ENCODE data around the gene RGS6.

RGS6 gene

DNA sequence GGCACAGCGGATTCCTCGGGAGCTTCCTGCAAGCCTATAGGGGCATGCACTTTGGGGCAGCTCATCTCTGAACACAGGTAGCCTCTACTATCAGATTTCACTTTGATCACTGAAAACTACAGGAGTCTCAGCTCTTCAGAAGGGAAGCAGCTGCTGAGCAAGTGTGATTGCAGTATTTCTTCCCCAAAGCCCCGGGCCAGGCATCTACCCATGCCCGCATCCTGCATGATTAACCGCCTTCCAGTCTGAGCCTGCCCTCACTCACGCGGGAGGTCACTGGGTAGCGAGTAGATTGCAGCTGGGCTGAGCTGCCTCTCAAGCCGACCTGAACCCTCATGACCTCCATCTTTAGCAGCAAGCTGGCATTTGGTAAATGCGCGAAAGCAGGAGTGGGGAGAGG lies 627.0 kb downstream of the RGS6 start:
- no peaks in the 10 kb centered on the region for H3K27me3 Mint-ChIP-seq
- no peaks in the 10 kb centered on the region for H3K36me3 Mint-ChIP-seq
- no peaks in the 10 kb centered on the region for H3K9me3 Mint-ChIP-seq
- no peak overlapping the region for H3K4me3 Mint-ChIP-seq
- no peak overlapping the region for H3K27ac Mint-ChIP-seq
- ATAC-seq, result no peak
- H3K4me1 Mint-ChIP-seq, result peaks cover 36% of the 10 kb centered on the region

DNA sequence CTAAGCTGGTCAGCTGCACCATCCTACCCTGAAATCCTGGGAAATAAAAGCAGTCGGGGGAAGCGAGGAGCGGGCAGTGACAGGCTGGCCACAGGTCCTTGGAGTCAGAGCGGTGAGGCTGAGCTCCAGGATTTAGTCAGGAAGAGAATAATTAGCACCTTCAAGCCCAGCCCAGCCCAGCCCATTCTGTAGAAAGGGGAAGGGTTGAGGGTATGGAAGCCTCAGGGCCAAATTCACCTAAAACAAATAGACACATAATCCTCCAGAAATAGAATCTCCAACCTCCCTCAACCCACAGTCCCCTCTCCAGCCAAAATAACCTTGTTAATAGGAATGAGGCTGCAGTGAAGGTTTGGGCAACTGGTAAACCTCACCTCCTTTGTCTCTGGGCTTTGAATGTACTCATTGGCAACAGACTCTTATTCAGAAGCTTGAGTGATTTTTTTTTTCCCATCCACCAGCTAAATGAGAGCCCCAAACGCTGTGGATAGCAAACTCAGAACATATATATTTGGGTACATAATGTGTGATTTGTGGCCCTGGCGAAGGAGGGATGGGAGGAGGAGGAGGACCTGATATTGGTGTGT lies 627.5 kb downstream of the RGS6 start:
- no peak for ATAC-seq
- no peaks in the 10 kb centered on the region for H3K27me3 Mint-ChIP-seq
- peaks cover 41% of the 10 kb centered on the region for H3K4me1 Mint-ChIP-seq
- H3K27ac Mint-ChIP-seq, result no peak overlapping the region
- no peak overlapping the region for H3K4me3 Mint-ChIP-seq
- H3K9me3 Mint-ChIP-seq, result no peaks in the 10 kb centered on the region
- H3K36me3 Mint-ChIP-seq, result no peaks in the 10 kb centered on the region

DNA sequence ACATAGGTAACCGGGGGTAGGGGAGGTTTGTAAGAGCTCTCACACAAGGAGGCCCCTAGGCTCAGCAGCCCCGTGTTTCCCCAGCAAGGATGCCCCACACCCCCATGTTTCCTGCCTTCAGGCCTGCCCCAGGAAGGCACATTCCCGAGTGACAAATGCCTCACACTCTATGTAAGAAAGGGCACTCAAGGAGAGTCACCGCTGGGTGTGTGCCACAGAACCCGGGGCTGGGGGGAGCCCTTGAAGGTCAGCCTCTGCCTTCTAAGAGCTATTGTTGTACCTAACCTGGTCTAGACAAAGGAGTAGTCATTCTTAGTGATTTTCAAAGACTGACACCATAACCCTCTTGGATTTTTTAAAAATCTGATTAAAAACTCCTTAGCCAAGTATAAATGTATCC lies 628.1 kb downstream of the RGS6 start:
- Mint-ChIP-seq H3K36me3 (no peaks in the 10 kb centered on the region), H3K27me3 (no peaks in the 10 kb centered on the region), H3K4me3 (no peak overlapping the region), H3K27ac (no peak overlapping the region), H3K4me1 (peaks cover 45% of the 10 kb centered on the region), H3K9me3 (no peaks in the 10 kb centered on the region)
- no peak for ATAC-seq

DNA sequence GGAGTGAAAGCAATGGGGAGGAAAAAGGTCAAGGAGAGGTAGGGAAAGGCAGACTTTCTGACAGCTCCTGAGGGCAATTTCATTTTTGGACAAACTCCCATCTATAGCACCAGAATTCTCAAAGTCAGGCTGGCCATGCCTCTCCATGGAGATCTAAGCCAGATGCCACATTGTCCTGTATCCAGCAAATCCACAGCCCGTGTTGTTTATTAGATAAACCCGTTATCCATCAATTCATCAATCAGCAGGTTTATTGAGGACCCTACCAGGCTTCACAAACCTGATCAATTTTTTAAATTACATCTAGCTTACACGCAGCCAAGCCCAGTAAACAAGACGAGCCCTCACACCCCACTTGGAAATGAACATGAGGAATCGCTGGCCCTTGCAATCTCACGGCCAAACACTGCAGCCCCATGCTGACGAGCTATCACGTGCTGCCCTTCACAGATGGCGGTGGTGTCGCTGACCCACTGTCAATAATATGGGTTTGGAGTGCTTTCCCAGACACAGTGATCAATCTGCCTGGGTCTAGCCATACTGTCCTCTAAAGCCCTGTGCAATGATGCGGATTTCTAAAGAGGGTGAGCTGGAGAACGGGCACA lies 628.8 kb downstream of the RGS6 start:
- Mint-ChIP-seq H3K4me3 (no peak overlapping the region), H3K27ac (no peak overlapping the region), H3K9me3 (no peaks in the 10 kb centered on the region), H3K4me1 (peaks cover 45% of the 10 kb centered on the region), H3K36me3 (no peaks in the 10 kb centered on the region), H3K27me3 (no peaks in the 10 kb centered on the region)
- no peak for ATAC-seq

DNA sequence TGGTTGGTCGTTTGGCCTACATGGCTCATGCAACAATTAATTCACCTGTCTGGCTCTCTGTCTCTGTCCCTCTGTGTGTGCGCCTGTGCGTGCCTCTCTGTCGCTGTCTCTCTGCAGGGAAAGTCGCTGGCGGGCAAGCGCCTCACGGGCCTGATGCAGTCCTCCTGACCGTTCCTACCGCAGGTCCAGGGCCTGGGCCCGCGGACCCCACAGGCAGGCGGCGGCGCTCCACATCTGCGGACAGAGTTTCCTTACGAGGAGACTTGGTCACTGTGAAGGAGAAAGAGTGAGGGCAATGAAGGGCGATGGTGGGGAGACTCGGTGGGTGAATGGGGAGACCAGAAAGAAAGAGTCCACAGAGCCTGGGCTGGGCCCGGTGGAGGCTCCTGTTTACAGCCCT lies 630.1 kb downstream of the RGS6 start:
- H3K27me3 Mint-ChIP-seq, result no peaks in the 10 kb centered on the region
- no peak overlapping the region for H3K27ac Mint-ChIP-seq
- H3K4me3 Mint-ChIP-seq, result no peak overlapping the region
- no peak for ATAC-seq
- no peaks in the 10 kb centered on the region for H3K9me3 Mint-ChIP-seq
- H3K36me3 Mint-ChIP-seq, result no peaks in the 10 kb centered on the region
- peaks cover 45% of the 10 kb centered on the region for H3K4me1 Mint-ChIP-seq

DNA sequence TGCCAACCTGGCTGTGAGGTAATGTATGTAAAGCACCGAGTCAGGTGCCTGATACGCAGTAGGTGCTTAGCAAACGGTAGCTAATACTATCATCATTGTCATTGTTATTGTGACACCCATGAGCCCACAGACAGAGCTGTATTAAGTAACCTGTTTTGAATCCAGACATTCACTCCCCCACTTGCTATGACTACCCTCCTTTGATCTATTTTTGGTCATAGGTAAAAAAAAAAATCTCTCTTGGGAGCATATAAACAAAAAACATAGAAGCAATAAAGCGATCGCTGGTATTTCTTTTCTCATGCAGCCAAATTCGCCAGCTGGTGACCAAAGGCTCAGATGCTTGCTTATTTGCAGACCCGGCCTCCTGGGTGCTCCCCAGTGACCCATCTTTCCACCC lies 631.4 kb downstream of the RGS6 start:
- H3K4me1 Mint-ChIP-seq, result peaks cover 39% of the 10 kb centered on the region
- H3K36me3 Mint-ChIP-seq, result no peaks in the 10 kb centered on the region
- no peaks in the 10 kb centered on the region for H3K27me3 Mint-ChIP-seq
- no peaks in the 10 kb centered on the region for H3K9me3 Mint-ChIP-seq
- H3K27ac Mint-ChIP-seq, result peak overlapping the region; percentile 35
- H3K4me3 Mint-ChIP-seq, result no peak overlapping the region
- peak; percentile 58 for ATAC-seq

DNA sequence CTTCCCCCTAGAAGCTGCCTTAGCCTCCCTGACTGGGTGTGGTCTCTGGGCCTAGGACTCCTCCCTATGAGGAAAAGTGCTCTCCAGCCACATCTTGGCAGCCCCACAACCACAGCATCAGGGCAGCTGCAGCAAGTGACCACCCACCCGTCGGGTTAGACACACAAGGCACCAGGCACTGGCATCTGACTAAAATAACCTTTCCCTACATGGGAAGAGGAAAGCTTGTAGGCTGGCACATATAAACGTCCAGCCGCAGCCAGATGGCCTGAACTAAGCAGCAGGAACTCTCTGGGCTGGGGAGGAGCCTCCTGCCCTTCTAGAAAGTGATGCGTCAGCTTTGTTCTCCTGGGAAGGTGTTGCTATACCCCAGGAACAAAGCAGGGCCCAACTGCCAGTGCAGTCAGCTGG lies 632.9 kb downstream of the RGS6 start:
- H3K4me1 Mint-ChIP-seq, result peaks cover 27% of the 10 kb centered on the region
- no peak overlapping the region for H3K27ac Mint-ChIP-seq
- H3K9me3 Mint-ChIP-seq, result no peaks in the 10 kb centered on the region
- H3K36me3 Mint-ChIP-seq, result no peaks in the 10 kb centered on the region
- no peak for ATAC-seq
- no peak overlapping the region for H3K4me3 Mint-ChIP-seq
- no peaks in the 10 kb centered on the region for H3K27me3 Mint-ChIP-seq

DNA sequence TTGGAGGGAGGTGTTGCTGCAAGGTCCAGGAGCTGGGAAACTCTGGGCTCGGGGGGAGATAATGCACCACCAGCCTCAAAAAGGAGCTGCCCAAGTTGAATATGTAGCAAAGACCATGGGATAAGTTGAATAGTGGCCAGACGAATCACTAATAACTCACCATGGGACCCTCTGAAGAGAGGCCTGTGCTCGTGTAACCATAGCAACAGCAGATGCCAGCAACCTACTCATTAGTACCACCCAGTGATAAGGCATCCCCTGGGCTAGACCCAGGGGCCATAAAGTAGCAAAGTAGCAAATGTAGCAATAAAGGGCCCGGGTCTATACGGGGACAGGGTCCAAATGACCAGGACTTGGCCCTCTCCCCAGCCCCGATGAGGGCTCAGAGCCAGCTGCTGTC lies 633.7 kb downstream of the RGS6 start:
- no peak for ATAC-seq
- no peaks in the 10 kb centered on the region for H3K9me3 Mint-ChIP-seq
- H3K4me1 Mint-ChIP-seq, result peaks cover 27% of the 10 kb centered on the region
- no peak overlapping the region for H3K27ac Mint-ChIP-seq
- no peaks in the 10 kb centered on the region for H3K36me3 Mint-ChIP-seq
- no peaks in the 10 kb centered on the region for H3K27me3 Mint-ChIP-seq
- H3K4me3 Mint-ChIP-seq, result no peak overlapping the region

DNA sequence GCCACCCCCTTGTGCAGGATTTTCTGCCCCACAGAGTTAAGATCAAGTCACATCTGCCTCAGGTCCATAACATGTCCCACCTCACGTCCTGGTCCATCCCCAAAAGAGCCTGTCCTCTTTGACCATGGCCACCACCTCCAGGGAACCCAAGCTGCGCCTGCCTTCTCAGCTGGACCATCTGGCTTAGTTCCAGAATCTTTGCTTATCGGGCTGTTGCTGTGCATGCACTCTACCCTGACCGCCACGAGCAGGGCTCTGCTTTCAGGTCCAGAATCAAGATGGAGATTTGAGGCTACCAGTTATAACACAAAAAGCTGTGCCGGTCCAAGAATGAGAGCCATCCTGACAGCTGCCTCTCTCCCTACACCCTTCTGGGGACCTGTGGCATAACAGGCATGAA lies 635.0 kb downstream of the RGS6 start:
- peaks cover 27% of the 10 kb centered on the region for H3K4me1 Mint-ChIP-seq
- no peak overlapping the region for H3K4me3 Mint-ChIP-seq
- no peak for ATAC-seq
- H3K27ac Mint-ChIP-seq, result peak overlapping the region; percentile 28
- H3K27me3 Mint-ChIP-seq, result no peaks in the 10 kb centered on the region
- peaks cover 3% of the 10 kb centered on the region for H3K9me3 Mint-ChIP-seq
- H3K36me3 Mint-ChIP-seq, result no peaks in the 10 kb centered on the region

DNA sequence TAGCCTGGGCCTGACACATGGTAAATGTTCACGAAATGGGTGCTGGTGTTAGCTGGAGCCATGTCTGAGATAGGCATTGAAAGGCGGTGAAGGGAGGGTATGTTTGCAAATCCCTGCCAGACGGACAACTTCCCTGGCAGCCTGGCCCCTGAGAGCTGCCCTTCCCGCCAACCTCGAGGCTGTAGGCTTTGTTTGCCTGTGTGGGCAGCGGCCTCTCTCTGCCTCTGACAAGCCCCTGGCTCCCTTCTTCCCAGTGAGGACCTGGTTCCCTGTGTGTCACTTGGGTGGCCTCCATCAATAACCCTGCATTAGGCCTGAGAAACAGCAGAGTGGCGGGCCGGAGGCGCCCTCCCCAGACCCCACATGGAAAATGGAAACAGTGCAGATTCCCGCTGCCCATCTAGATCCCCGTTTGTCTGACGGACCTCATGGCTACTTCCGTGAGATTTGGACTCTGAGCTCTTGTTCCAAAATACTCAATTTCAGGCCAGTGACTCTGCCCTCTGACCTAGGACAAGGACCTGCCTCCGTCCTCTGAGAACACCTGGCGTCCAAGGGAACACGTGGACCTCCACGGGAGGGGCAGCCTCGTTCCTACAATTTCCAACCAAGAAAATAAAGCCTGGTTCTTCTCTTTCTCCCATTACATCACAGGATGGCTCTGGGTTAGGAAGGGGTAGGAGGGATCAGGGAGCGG lies 636.2 kb downstream of the RGS6 start:
- Mint-ChIP-seq H3K27me3 (no peaks in the 10 kb centered on the region), H3K4me3 (no peak overlapping the region), H3K27ac (peak overlapping the region; percentile 28), H3K4me1 (peaks cover 17% of the 10 kb centered on the region), H3K9me3 (peaks cover 3% of the 10 kb centered on the region), H3K36me3 (no peaks in the 10 kb centered on the region)
- ATAC-seq, result no peak

DNA sequence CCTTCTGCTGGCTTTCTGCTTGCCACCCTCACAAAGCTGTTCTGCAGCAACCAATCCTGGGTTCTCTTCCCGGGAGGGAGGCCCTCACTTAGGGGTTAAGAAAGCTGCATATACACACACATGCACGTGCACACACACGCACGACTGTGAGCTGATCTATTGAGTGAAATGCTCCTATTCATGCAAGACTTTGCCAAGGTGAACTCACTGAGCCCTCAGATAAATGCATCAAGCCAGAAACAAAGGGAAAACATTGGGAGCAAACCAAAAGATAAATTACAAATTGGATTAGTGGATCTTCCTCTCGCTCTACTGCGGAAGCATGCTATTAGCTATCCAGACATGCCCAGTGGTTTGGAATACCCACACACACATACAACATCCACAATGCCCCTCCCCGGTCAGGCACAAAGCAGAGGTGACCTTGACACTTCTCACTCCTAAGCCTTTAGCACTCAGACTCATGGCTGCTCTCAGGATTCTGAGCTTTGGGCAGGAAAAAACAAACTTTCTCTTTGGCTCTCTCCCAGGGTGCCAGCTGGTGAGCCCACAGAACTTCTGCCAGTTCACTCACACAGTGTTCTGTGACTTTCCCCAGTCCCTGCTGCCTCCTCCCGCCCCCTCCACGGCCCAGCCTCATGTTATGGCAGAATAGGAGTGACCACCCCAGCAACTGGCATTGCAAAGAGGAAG lies 641.6 kb downstream of the RGS6 start:
- Mint-ChIP-seq H3K27me3 (no peaks in the 10 kb centered on the region), H3K4me1 (peaks cover 13% of the 10 kb centered on the region), H3K4me3 (no peak overlapping the region), H3K27ac (no peak overlapping the region), H3K36me3 (peaks cover 4% of the 10 kb centered on the region), H3K9me3 (peaks cover 5% of the 10 kb centered on the region)
- ATAC-seq, result no peak

DNA sequence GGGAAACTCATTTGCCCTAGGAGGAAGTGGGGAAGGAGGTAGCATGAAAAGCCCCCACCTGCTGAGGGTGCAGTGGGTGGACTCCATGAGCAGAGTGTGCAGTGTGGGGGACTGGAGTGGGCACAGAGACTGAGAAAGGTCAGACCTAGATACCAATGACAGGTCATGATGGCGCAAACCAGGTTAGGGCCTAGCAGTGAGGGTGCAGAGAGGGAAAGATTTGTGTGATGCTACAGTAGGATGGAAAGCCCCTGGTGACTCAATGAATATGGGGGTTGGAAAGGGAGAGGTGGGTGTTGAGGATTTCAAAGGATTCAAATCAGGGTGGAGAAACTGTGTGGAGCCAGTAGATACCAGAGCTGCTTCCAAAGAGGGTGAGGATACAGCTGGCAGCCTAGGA lies 642.5 kb downstream of the RGS6 start:
- Mint-ChIP-seq H3K27ac (peak overlapping the region; percentile 4), H3K9me3 (peaks cover 5% of the 10 kb centered on the region), H3K4me1 (peaks cover 13% of the 10 kb centered on the region), H3K4me3 (no peak overlapping the region), H3K27me3 (no peaks in the 10 kb centered on the region), H3K36me3 (peaks cover 4% of the 10 kb centered on the region)
- no peak for ATAC-seq

DNA sequence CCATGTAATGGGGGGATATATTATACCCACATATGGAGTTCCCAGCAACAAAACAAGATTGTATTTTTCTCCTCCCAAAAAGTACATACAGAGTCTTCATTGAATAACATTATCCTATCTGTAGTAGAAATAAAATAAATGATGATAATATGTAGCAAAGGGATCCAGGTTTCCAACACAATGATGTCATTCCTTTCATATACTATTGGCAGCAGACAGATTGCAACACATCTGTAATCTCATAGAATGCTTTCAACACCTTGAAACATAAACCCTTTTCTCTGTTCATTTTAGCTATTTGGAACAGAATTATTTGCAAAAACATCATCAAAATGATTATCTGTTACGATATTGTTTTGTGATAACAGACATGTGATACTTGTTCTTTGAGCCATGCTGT lies 644.0 kb downstream of the RGS6 start:
- ATAC-seq, result no peak
- H3K27ac Mint-ChIP-seq, result no peak overlapping the region
- peaks cover 4% of the 10 kb centered on the region for H3K9me3 Mint-ChIP-seq
- no peak overlapping the region for H3K4me3 Mint-ChIP-seq
- no peaks in the 10 kb centered on the region for H3K27me3 Mint-ChIP-seq
- H3K36me3 Mint-ChIP-seq, result peaks cover 4% of the 10 kb centered on the region
- peaks cover 13% of the 10 kb centered on the region for H3K4me1 Mint-ChIP-seq

DNA sequence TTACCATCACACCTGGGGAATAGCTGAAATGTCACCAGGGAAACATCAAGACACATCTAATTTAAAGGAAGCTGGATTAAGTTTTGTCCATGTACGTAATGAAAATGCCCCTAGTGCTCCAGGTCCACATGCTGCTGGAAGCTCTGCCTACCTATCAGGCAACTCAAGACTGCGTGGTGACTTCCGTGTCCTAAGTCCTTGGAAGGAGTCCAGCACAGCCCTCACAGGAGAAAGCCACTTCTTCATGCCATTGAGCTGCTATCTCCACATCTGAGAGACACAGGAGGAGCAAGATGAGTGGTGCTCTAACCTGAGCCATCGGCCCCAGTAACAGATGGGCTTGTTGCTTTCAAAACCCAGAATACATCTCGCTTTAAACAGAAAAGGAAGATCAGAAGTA lies 645.3 kb downstream of the RGS6 start:
- peaks cover 2% of the 10 kb centered on the region for H3K9me3 Mint-ChIP-seq
- no peak overlapping the region for H3K27ac Mint-ChIP-seq
- ATAC-seq, result no peak
- H3K4me1 Mint-ChIP-seq, result peaks cover 13% of the 10 kb centered on the region
- H3K36me3 Mint-ChIP-seq, result peaks cover 4% of the 10 kb centered on the region
- H3K27me3 Mint-ChIP-seq, result no peaks in the 10 kb centered on the region
- H3K4me3 Mint-ChIP-seq, result no peak overlapping the region

DNA sequence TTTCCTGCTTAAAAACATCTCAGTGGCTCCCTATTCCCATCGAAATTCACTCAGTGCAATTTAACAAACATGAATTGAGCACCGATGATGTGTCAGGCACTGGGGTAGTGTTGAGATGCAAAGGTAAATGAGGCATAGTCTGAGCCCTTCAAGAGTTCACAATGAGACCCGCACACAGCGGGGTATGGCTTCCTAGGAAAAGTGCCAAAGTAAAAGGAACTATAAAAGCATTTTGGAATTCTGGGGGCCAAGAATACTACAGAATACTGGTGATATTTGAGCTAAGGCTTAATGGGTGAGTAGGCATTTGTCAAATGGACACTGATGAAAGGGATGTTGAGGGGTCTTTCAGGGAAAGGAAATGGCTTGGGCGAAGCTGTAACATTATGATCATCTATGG lies 646.3 kb downstream of the RGS6 start:
- peaks cover 4% of the 10 kb centered on the region for H3K36me3 Mint-ChIP-seq
- H3K27ac Mint-ChIP-seq, result no peak overlapping the region
- H3K27me3 Mint-ChIP-seq, result no peaks in the 10 kb centered on the region
- H3K9me3 Mint-ChIP-seq, result peaks cover 2% of the 10 kb centered on the region
- no peak for ATAC-seq
- no peak overlapping the region for H3K4me3 Mint-ChIP-seq
- H3K4me1 Mint-ChIP-seq, result peaks cover 13% of the 10 kb centered on the region

DNA sequence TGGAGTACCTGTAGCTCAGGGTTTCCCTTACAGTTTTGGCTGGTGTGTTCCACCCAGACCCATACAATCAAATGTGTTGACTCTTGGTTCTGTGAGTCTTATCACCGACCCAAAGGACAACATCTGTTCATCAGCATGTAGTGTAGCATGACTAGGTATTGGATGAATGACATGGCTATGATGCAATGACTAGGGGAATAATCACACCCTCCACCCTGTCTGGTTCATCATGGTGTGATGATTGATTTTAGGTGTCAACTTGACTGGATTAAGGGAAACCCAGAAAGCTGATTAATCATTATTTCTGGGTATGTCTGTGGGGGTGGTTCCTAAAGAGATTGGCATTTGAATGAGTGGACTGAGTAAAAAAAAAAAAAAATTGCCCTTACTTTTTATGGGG lies 650.4 kb downstream of the RGS6 start:
- Mint-ChIP-seq H3K36me3 (no peaks in the 10 kb centered on the region), H3K4me1 (peaks cover 7% of the 10 kb centered on the region), H3K9me3 (no peaks in the 10 kb centered on the region), H3K4me3 (no peak overlapping the region), H3K27ac (no peak overlapping the region), H3K27me3 (no peaks in the 10 kb centered on the region)
- ATAC-seq, result no peak

Data from stimulated activated memory B cell treated with anti-CD40 and anti-IgM and Interleukin-4, amounts not matched to agents 10 μg/mL and 1 μg/mL and 100 μg/mL, for 72 hours (primary cell).